ENCODE measurements around the gene KCNQ1OT1. TPM values are rescaled to one million over a fixed set of nuclear protein-coding genes. Genes with fewer than 3 reads are reported as not detected.

Gene KCNQ1OT1
- total RNA-seq, 1 experiment from 2014 or later, result 1.2 TPM

- peaks cover 95% of the 10 kb centered on the region for H3K27me3 Mint-ChIP-seq (ENCODE audit: low read depth)
- no peak overlapping the region for H3K14ac ChIP-seq (ENCODE audit: insufficient read depth, low read length)
Measured at GRCh38 chr11:2745511-2745910, 45.7 kb upstream of the KCNQ1OT1 start.

More at GRCh38 chr11:2745511-2745910, 45.7 kb upstream of the KCNQ1OT1 start:
- Histone ChIP-seq H3K4me2 (ENCODE audit: insufficient read depth, insufficient read length, low read length) (no peak overlapping the region), H3K4ac (ENCODE audit: low read depth, low read length) (no peak overlapping the region), H4K20me1 (ENCODE audit: control insufficient read depth, insufficient read depth, insufficient read length) (no peaks in the 10 kb centered on the region), H3K79me2 (ENCODE audit: insufficient read depth, low read length) (no peaks in the 10 kb centered on the region), H2BK5ac (ENCODE audit: insufficient read length, low read length) (no peak overlapping the region), H2BK15ac (ENCODE audit: low read depth, low read length) (no peak overlapping the region), H2AK5ac (ENCODE audit: insufficient read length, low read length) (no peak overlapping the region), H2BK20ac (ENCODE audit: low read depth, low read length, poor library complexity, severe bottlenecking) (no peak overlapping the region), H3K23ac (ENCODE audit: insufficient read length, low read depth, low read length) (no peak overlapping the region), H3K27me3 (ENCODE audit: insufficient read depth, low read length) (no peaks in the 10 kb centered on the region; the same call in 1 of the 2 replicates), H2BK12ac (ENCODE audit: insufficient read length, low read depth, low read length) (no peak overlapping the region), H2AFZ (ENCODE audit: low read length) (no peak overlapping the region), H3K56ac (ENCODE audit: insufficient read length, low read depth, low read length) (no peak overlapping the region), H4K8ac (replicated peaks; ENCODE audit: insufficient read length, low read depth, low read length) (no peak overlapping the region), H4K91ac (ENCODE audit: insufficient read length, low read depth, low read length) (no peak overlapping the region), H3K9ac (ENCODE audit: extremely low read depth, insufficient read length, low read length) (no peak overlapping the region), H3K27ac (ENCODE audit: insufficient read length, low read depth, low read length) (no peak overlapping the region), H3K9me3 (ENCODE audit: control insufficient read depth, low read depth, low read length) (no peaks in the 10 kb centered on the region), H3K4me1 (ENCODE audit: insufficient read depth, low read length) (no peaks in the 10 kb centered on the region), H3K23me2 (ENCODE audit: insufficient read length, low read depth, low read length, poor library complexity, severe bottlenecking) (no peaks in the 10 kb centered on the region), H3K18ac (ENCODE audit: insufficient read length, low read depth, low read length) (no peak overlapping the region), H2BK120ac (ENCODE audit: low read depth, low read length, poor library complexity, severe bottlenecking) (no peak overlapping the region), H3K79me1 (ENCODE audit: insufficient read depth, low read depth, low read length, poor library complexity, severe bottlenecking) (no peaks in the 10 kb centered on the region), H4K5ac (ENCODE audit: insufficient read length, low read depth, low read length) (no peak overlapping the region), H3T11ph (ENCODE audit: low read length) (no peak overlapping the region)
- DNase-seq, result no peak
- no CpG with 5 or more reads among the region's 14 CpGs for WGBS (ENCODE audit: extremely low coverage, insufficient read length, low lambda C conversion rate)
- TF ChIP-seq CTCF (conservative IDR thresholded peaks at IDR 0.05), result no peak
- no peak overlapping the region for H3K27ac Mint-ChIP-seq
- peaks cover 0 to 2% of the 10 kb centered on the region in 2 experiments; a peak in 1 of 4 replicates for H3K4me1 Mint-ChIP-seq
- peaks cover 2 to 3% of the 10 kb centered on the region in 2 experiments; a peak in 3 of 5 replicates for H3K9me3 Mint-ChIP-seq
- H3K36me3 Mint-ChIP-seq (ENCODE audit: insufficient read depth in 1 of 3, low read depth in 3 of 3), result no peaks in the 10 kb centered on the region; a peak in 1 of 7 replicates
- no peak overlapping the region for H3K4me3 Mint-ChIP-seq
